ENCODE data around the gene COL13A1.

COL13A1 gene

GRCh38 chr10:69807122-69807521 lies 5.4 kb downstream of the COL13A1 start:
- H3K9ac ChIP-seq (ENCODE audit: low read length in 2 of 2): no peak overlapping the region
- no peaks in the 10 kb centered on the region for H3K36me3 ChIP-seq (ENCODE audit: control insufficient read depth in 2 of 2, insufficient read depth in 2 of 2, low read length in 2 of 2)
- H3K4me3 ChIP-seq (ENCODE audit: low read length in 2 of 2): no peak overlapping the region
- H3K27ac ChIP-seq (ENCODE audit: low read length): no peak overlapping the region
- H3K27me3 ChIP-seq (ENCODE audit: control insufficient read depth in 1 of 2, insufficient read depth in 2 of 2, low read length in 2 of 2): peaks cover 3 to 10% of the 10 kb centered on the region in 2 donors
- H3K4me1 ChIP-seq (ENCODE audit: control insufficient read depth, insufficient read depth, low read length): peaks cover 10% of the 10 kb centered on the region
- no peaks in the 10 kb centered on the region for H3K9me3 ChIP-seq (ENCODE audit: control insufficient read depth in 2 of 2, low read length in 2 of 2)

GRCh38 chr10:69807696-69808095 lies 6.0 kb downstream of the COL13A1 start:
- H3K27ac ChIP-seq (ENCODE audit: low read length): no peak overlapping the region

GRCh38 chr10:69809318-69809717 lies 7.6 kb downstream of the COL13A1 start:
- Histone ChIP-seq H3K4me3 (ENCODE audit: low read length in 2 of 2) (no peak overlapping the region), H3K4me1 (ENCODE audit: control insufficient read depth, insufficient read depth, low read length) (no peaks in the 10 kb centered on the region), H3K36me3 (ENCODE audit: control insufficient read depth in 2 of 2, insufficient read depth in 2 of 2, low read length in 2 of 2) (no peaks in the 10 kb centered on the region), H3K27ac (ENCODE audit: low read length) (no peak overlapping the region), H3K9me3 (ENCODE audit: control insufficient read depth in 2 of 2, low read length in 2 of 2) (no peaks in the 10 kb centered on the region), H3K27me3 (ENCODE audit: control insufficient read depth in 1 of 2, insufficient read depth in 2 of 2, low read length in 2 of 2) (peaks cover 0 to 4% of the 10 kb centered on the region in 2 donors), H3K9ac (ENCODE audit: low read length in 2 of 2) (no peak overlapping the region)

More at GRCh38 chr10:69807696-69808095, 6.0 kb downstream of the COL13A1 start:
- Histone ChIP-seq H3K4me1 (ENCODE audit: control insufficient read depth, insufficient read depth, low read length) (peaks cover 4% of the 10 kb centered on the region), H3K4me3 (ENCODE audit: low read length in 2 of 2) (no peak overlapping the region), H3K9me3 (ENCODE audit: control insufficient read depth in 2 of 2, low read length in 2 of 2) (no peaks in the 10 kb centered on the region), H3K36me3 (ENCODE audit: control insufficient read depth in 2 of 2, insufficient read depth in 2 of 2, low read length in 2 of 2) (no peaks in the 10 kb centered on the region), H3K27me3 (ENCODE audit: control insufficient read depth in 1 of 2, insufficient read depth in 2 of 2, low read length in 2 of 2) (peaks cover 3 to 9% of the 10 kb centered on the region in 2 donors), H3K9ac (ENCODE audit: low read length in 2 of 2) (no peak overlapping the region)

- Histone ChIP-seq H3K27ac (ENCODE audit: low read length) (no peak overlapping the region), H3K9ac (ENCODE audit: low read length in 2 of 2) (no peak overlapping the region), H3K4me1 (ENCODE audit: control insufficient read depth, insufficient read depth, low read length) (no peaks in the 10 kb centered on the region), H3K4me3 (ENCODE audit: low read length in 2 of 2) (no peak overlapping the region), H3K36me3 (ENCODE audit: control insufficient read depth in 2 of 2, insufficient read depth in 2 of 2, low read length in 2 of 2) (no peaks in the 10 kb centered on the region), H3K27me3 (ENCODE audit: control insufficient read depth in 1 of 2, insufficient read depth in 2 of 2, low read length in 2 of 2) (peaks cover 0 to 4% of the 10 kb centered on the region in 2 donors), H3K9me3 (ENCODE audit: control insufficient read depth in 2 of 2, low read length in 2 of 2) (no peaks in the 10 kb centered on the region)
Measured at GRCh38 chr10:69810097-69810496, 8.4 kb downstream of the COL13A1 start.

- Histone ChIP-seq H3K27ac (ENCODE audit: low read length) (no peak overlapping the region), H3K9me3 (ENCODE audit: control insufficient read depth in 2 of 2, low read length in 2 of 2) (no peaks in the 10 kb centered on the region), H3K4me1 (ENCODE audit: control insufficient read depth, insufficient read depth, low read length) (no peaks in the 10 kb centered on the region), H3K4me3 (ENCODE audit: low read length in 2 of 2) (no peak overlapping the region), H3K27me3 (ENCODE audit: control insufficient read depth in 1 of 2, insufficient read depth in 2 of 2, low read length in 2 of 2) (peaks cover 0 to 4% of the 10 kb centered on the region in 2 donors), H3K36me3 (ENCODE audit: control insufficient read depth in 2 of 2, insufficient read depth in 2 of 2, low read length in 2 of 2) (no peaks in the 10 kb centered on the region), H3K9ac (ENCODE audit: low read length in 2 of 2) (no peak overlapping the region)
Measured at GRCh38 chr10:69810675-69811397, 9.1 kb downstream of the COL13A1 start.

GRCh38 chr10:69813632-69814031 lies 11.9 kb downstream of the COL13A1 start:
- H3K27ac ChIP-seq (ENCODE audit: low read length): no peak overlapping the region
- no peak overlapping the region for H3K4me3 ChIP-seq (ENCODE audit: low read length in 2 of 2)
- H3K9ac ChIP-seq (ENCODE audit: low read length in 2 of 2): no peak overlapping the region
- H3K27me3 ChIP-seq (ENCODE audit: control insufficient read depth in 1 of 2, insufficient read depth in 2 of 2, low read length in 2 of 2): peaks cover 0 to 4% of the 10 kb centered on the region in 2 donors
- H3K36me3 ChIP-seq (ENCODE audit: control insufficient read depth in 2 of 2, insufficient read depth in 2 of 2, low read length in 2 of 2): no peaks in the 10 kb centered on the region
- no peaks in the 10 kb centered on the region for H3K4me1 ChIP-seq (ENCODE audit: control insufficient read depth, insufficient read depth, low read length)
- H3K9me3 ChIP-seq (ENCODE audit: control insufficient read depth in 2 of 2, low read length in 2 of 2): no peaks in the 10 kb centered on the region

- no peak overlapping the region for H3K4me3 ChIP-seq (ENCODE audit: low read length in 2 of 2)
- no peak overlapping the region for H3K9ac ChIP-seq (ENCODE audit: low read length in 2 of 2)
- H3K27me3 ChIP-seq (ENCODE audit: control insufficient read depth in 1 of 2, insufficient read depth in 2 of 2, low read length in 2 of 2): peaks cover 0 to 4% of the 10 kb centered on the region in 2 donors
- H3K9me3 ChIP-seq (ENCODE audit: control insufficient read depth in 2 of 2, low read length in 2 of 2): peaks cover 2 to 3% of the 10 kb centered on the region in 2 donors
- no peaks in the 10 kb centered on the region for H3K36me3 ChIP-seq (ENCODE audit: control insufficient read depth in 2 of 2, insufficient read depth in 2 of 2, low read length in 2 of 2)
- H3K27ac ChIP-seq (ENCODE audit: low read length): no peak overlapping the region
- H3K4me1 ChIP-seq (ENCODE audit: control insufficient read depth, insufficient read depth, low read length): no peaks in the 10 kb centered on the region
Measured at GRCh38 chr10:69814251-69814650, 12.5 kb downstream of the COL13A1 start.

GRCh38 chr10:69815104-69815503 lies 13.4 kb downstream of the COL13A1 start:
- no peak overlapping the region for H3K4me3 ChIP-seq (ENCODE audit: low read length in 2 of 2)
- H3K9me3 ChIP-seq (ENCODE audit: control insufficient read depth in 2 of 2, low read length in 2 of 2): peaks cover 3 to 4% of the 10 kb centered on the region in 2 donors
- peaks cover 0 to 4% of the 10 kb centered on the region in 2 donors for H3K27me3 ChIP-seq (ENCODE audit: control insufficient read depth in 1 of 2, insufficient read depth in 2 of 2, low read length in 2 of 2)
- no peak overlapping the region for H3K27ac ChIP-seq (ENCODE audit: low read length)
- no peaks in the 10 kb centered on the region for H3K36me3 ChIP-seq (ENCODE audit: control insufficient read depth in 2 of 2, insufficient read depth in 2 of 2, low read length in 2 of 2)
- no peak overlapping the region for H3K9ac ChIP-seq (ENCODE audit: low read length in 2 of 2)
- no peaks in the 10 kb centered on the region for H3K4me1 ChIP-seq (ENCODE audit: control insufficient read depth, insufficient read depth, low read length)

- Histone ChIP-seq H3K9me3 (ENCODE audit: control insufficient read depth in 2 of 2, low read length in 2 of 2) (peaks cover 3 to 4% of the 10 kb centered on the region in 2 donors), H3K27me3 (ENCODE audit: control insufficient read depth in 1 of 2, insufficient read depth in 2 of 2, low read length in 2 of 2) (peaks cover 0 to 4% of the 10 kb centered on the region in 2 donors), H3K4me1 (ENCODE audit: control insufficient read depth, insufficient read depth, low read length) (no peaks in the 10 kb centered on the region), H3K4me3 (ENCODE audit: low read length in 2 of 2) (no peak overlapping the region), H3K27ac (ENCODE audit: low read length) (no peak overlapping the region), H3K36me3 (ENCODE audit: control insufficient read depth in 2 of 2, insufficient read depth in 2 of 2, low read length in 2 of 2) (no peaks in the 10 kb centered on the region), H3K9ac (ENCODE audit: low read length in 2 of 2) (no peak overlapping the region)
Measured at GRCh38 chr10:69816521-69816920, 14.8 kb downstream of the COL13A1 start.

GRCh38 chr10:69817078-69817581 lies 15.4 kb downstream of the COL13A1 start:
- no peak overlapping the region for H3K4me3 ChIP-seq (ENCODE audit: low read length in 2 of 2)
- H3K27me3 ChIP-seq (ENCODE audit: control insufficient read depth in 1 of 2, insufficient read depth in 2 of 2, low read length in 2 of 2): peaks cover 0 to 4% of the 10 kb centered on the region in 2 donors
- no peak overlapping the region for H3K27ac ChIP-seq (ENCODE audit: low read length)
- no peak overlapping the region for H3K9ac ChIP-seq (ENCODE audit: low read length in 2 of 2)
- H3K36me3 ChIP-seq (ENCODE audit: control insufficient read depth in 2 of 2, insufficient read depth in 2 of 2, low read length in 2 of 2): no peaks in the 10 kb centered on the region
- peaks cover 3 to 4% of the 10 kb centered on the region in 2 donors for H3K9me3 ChIP-seq (ENCODE audit: control insufficient read depth in 2 of 2, low read length in 2 of 2)
- no peaks in the 10 kb centered on the region for H3K4me1 ChIP-seq (ENCODE audit: control insufficient read depth, insufficient read depth, low read length)

GRCh38 chr10:69818676-69819239 lies 17.1 kb downstream of the COL13A1 start:
- Histone ChIP-seq H3K27ac (ENCODE audit: low read length) (no peak overlapping the region), H3K36me3 (ENCODE audit: control insufficient read depth in 2 of 2, insufficient read depth in 2 of 2, low read length in 2 of 2) (no peaks in the 10 kb centered on the region), H3K9me3 (ENCODE audit: control insufficient read depth in 2 of 2, low read length in 2 of 2) (peaks cover 3 to 4% of the 10 kb centered on the region in 2 donors), H3K27me3 (ENCODE audit: control insufficient read depth in 1 of 2, insufficient read depth in 2 of 2, low read length in 2 of 2) (no peaks in the 10 kb centered on the region), H3K9ac (ENCODE audit: low read length in 2 of 2) (no peak overlapping the region), H3K4me1 (ENCODE audit: control insufficient read depth, insufficient read depth, low read length) (no peaks in the 10 kb centered on the region), H3K4me3 (ENCODE audit: low read length in 2 of 2) (no peak overlapping the region)
